Breast epithelium (tissue), 3 donors: ENCODE measurements around the gene SLC6A18.

Experiments used
- POLR2A ChIP-seq: fragments of 450-650 bp; IDR thresholded peaks from one replicate; pipeline ENCODE4 v1.6.1; 2016; ENCODE audit warnings: antibody characterized with exemption, mild to moderate bottlenecking, moderate library complexity
- POLR2AphosphoS5 ChIP-seq, 3 donors: sonication (generic); formaldehyde crosslinking; IDR thresholded peaks; one replicate each; pipeline ENCODE4 v1.6.1; 2017; ENCODE audit warnings: antibody characterized with exemption in 3 of 3
- TF ChIP-seq, protein P1 (sequence below), 3 donors: fragments of 450-650 bp; IDR thresholded peaks; one replicate each; pipeline ENCODE4 v1.5.1; 2016 to 2017; ENCODE audit warnings: antibody characterized with exemption in 3 of 3, mild to moderate bottlenecking in 3 of 3, moderate library complexity in 3 of 3

DNA sequence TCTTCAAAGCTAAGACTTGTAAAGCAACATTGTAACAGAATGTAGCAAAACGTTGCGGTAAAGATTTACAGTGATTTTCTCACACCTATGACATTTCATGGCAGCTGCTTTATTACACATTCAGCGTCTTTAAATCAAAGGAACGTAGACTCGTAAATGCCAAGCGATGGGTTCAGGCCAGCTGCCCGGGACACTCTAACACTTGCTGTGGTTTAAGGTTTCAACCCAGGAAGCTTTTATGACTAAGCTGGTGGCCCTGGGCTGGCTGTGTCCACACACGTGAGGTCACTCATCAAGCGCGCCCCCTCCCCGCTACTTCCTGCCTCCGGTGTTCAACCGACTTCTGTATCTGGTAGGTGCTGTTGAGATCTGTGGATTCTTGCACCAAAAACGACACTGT, 2.5 kb downstream of the SLC6A18 start:
- TF ChIP-seq, protein P1, sequence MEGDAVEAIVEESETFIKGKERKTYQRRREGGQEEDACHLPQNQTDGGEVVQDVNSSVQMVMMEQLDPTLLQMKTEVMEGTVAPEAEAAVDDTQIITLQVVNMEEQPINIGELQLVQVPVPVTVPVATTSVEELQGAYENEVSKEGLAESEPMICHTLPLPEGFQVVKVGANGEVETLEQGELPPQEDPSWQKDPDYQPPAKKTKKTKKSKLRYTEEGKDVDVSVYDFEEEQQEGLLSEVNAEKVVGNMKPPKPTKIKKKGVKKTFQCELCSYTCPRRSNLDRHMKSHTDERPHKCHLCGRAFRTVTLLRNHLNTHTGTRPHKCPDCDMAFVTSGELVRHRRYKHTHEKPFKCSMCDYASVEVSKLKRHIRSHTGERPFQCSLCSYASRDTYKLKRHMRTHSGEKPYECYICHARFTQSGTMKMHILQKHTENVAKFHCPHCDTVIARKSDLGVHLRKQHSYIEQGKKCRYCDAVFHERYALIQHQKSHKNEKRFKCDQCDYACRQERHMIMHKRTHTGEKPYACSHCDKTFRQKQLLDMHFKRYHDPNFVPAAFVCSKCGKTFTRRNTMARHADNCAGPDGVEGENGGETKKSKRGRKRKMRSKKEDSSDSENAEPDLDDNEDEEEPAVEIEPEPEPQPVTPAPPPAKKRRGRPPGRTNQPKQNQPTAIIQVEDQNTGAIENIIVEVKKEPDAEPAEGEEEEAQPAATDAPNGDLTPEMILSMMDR (IDR thresholded peaks at IDR 0.05) = no peak
- no peak for TF ChIP-seq POLR2AphosphoS5 (IDR thresholded peaks at IDR 0.05)
- no peak for TF ChIP-seq POLR2A
